Tibial nerve (tissue), 3 donors: ENCODE measurements around the gene KAT7.

Source experiments
- POLR2A ChIP-seq, 2 donors: fragments of 450-650 bp; IDR thresholded peaks; one replicate each; pipeline ENCODE4 v1.6.1; 2017; ENCODE audit warnings: antibody characterized with exemption in 2 of 2, mild to moderate bottlenecking in 2 of 2, moderate library complexity in 2 of 2
- TF ChIP-seq, protein P1 (sequence below), 5 experiments: fragments of 200-600 bp in 3 of 5; fragments of 450-650 bp in 2 of 5; sonication (generic) in 3 of 5; IDR thresholded peaks; one replicate each; pipeline ENCODE4 v1.5.1; 2016 to 2019; ENCODE audit warnings: antibody characterized with exemption in 5 of 5, mild to moderate bottlenecking in 3 of 5, moderate library complexity in 2 of 5

- TF ChIP-seq, protein P1, sequence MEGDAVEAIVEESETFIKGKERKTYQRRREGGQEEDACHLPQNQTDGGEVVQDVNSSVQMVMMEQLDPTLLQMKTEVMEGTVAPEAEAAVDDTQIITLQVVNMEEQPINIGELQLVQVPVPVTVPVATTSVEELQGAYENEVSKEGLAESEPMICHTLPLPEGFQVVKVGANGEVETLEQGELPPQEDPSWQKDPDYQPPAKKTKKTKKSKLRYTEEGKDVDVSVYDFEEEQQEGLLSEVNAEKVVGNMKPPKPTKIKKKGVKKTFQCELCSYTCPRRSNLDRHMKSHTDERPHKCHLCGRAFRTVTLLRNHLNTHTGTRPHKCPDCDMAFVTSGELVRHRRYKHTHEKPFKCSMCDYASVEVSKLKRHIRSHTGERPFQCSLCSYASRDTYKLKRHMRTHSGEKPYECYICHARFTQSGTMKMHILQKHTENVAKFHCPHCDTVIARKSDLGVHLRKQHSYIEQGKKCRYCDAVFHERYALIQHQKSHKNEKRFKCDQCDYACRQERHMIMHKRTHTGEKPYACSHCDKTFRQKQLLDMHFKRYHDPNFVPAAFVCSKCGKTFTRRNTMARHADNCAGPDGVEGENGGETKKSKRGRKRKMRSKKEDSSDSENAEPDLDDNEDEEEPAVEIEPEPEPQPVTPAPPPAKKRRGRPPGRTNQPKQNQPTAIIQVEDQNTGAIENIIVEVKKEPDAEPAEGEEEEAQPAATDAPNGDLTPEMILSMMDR (IDR thresholded peaks at IDR 0.05): no peak
- TF ChIP-seq POLR2A (IDR thresholded peaks at IDR 0.05): no peak
Measured at GRCh38 chr17:49760296-49760695, 28.2 kb upstream of the KAT7 start.
